Stimulated activated naive CD4-positive, alpha-beta T cell (primary cell): ENCODE results near the gene STXBP5L.
"Not testable (repeated sequence)": the region's sequence is repeated elsewhere in the genome, so short reads cannot be mapped to it uniquely, and the experiment has no call there.

Source experiments
- DNase-seq, 6 experiments: peaks; one replicate each; lab custom pipeline; 2025; lab: John Stamatoyannopoulos, UW

The STXBP5L gene

DNA sequence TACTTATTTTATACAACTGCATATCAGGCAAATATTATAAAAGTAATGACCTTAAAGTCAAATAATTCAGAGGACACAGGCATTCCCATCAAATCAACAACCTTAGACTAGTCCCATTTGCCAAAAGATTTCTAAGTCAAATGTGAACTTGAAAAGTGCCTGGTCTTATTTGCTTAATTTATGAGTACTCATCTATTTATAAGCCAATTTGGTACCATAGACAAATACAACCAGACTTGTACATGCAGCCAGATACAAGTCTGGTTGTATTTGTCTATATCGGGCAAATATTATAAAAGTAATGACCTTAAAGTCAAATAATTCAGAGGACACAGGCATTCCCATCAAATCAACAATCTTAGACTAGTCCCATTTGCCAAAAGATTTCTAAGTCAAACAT, 322.2 kb downstream of the STXBP5L start:
- DNase-seq, result not testable (repeated sequence)

DNA sequence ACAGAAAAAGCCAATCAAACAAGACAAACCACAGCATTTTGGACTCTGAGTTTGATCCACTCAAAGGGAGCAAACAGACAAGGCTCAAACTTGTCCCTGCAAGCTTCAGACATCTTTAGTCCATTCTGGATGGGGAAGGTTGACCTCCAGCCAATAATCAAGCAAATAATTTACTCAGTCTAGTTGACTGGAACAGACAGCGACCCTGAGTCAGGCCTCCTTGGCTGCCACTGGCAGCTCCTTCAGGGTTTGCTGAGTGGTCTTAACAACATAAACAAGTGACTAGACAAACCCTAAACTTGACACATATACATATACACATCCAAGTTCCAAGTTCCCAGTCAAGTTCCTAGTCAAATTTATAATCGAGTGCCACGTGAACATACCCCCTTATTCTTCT, 323.9 kb downstream of the STXBP5L start:
- DNase-seq, result no peak

DNA sequence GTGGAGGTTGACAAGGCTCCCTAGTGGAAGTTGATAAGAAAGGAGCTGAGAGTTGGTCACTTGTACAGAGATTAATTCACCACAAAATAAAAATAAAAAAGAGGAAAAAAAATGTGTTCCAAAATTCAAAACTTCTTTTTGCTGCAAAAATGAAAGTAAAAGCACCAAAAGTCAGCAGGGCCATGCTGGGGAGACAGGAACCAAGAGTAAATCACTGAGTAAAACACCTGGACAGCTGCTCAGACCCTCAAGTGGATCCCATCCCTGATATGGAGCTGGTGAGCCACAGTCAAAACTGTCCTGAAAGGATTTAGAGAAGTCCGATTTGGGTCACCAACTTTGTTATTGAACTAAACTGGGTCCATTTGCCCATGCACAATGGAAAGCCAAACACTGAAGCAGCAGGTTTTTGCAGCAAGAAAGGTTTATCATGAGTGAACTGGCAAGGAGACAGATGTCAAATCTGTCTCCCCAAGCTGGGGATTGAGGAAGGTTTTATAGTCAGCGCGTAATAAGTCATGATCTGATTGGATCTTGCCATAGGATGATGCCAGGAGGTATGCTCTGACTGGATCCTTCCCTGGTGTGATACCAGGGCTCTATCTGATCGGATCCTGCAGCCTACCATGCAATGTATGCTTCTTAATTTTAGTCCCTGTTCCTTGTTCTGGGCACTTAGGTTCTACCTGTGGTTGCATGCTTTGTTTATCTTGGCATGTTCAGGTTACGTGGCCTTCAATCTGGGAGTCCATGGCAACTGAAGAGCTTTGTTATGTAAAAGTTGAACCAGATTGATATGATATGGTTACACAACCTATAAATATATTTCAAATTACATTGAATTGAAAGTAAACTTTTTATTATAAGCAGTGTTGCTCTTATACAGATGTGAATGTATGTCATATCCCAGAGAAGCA, 324.6 kb downstream of the STXBP5L start:
- DNase-seq, result no peak

DNA sequence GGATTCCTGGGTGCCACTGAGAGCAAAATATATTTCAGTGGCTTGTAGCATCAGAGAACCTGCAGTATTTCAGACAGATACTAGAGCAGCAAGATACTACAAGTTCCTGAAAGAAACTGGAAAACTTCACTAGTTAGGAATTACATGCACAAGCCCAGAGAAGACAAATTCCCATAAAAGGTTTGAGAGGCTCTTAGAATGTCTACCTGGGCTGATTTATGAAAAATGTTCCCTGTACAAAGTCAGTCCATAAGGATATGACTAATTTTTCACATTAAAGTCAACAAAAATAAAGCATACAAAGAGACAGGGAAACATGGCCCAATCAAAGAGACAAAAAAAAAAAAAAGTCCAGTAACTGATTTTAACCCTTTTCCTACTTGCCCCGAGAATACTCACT, 335.2 kb downstream of the STXBP5L start:
- no peak for DNase-seq

DNA sequence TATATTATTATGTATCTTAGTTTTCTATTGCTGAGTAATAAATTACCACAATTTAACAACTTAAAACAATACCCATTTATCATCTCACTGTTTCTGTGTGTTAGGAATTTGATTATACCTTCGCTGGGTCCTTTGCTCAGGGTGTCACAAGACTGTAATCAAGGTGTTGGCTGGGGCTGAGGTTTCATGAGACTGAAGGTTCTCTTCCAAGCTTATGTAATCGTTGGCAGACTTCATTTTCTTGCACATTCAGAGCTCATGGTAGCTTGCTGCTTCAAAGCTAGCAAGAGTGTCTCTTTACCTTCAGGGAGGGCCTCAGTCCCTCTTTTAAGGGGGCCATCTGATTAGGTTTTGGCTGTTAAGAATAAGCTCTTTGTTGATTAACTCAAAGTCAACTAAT, 344.7 kb downstream of the STXBP5L start:
- DNase-seq, result no peak

DNA sequence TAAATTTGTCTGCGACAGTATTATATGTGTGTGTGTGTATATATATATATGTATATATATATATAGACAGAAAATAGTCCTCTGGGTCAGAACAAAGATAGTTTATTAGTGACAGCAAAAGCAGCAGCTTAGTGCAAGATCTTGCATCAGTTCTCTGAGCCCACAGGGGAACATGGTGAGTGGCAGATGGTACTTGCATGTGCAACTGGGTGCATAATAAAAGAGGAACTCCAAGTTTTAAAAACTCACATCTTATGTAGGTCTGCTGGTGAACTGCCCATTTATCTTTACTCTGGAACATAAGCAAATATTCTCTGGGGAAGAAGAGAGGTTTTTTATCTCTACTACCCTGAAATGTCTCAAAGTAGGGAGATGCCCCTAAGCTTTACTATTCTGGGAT, 361.4 kb downstream of the STXBP5L start:
- no peak for DNase-seq

DNA sequence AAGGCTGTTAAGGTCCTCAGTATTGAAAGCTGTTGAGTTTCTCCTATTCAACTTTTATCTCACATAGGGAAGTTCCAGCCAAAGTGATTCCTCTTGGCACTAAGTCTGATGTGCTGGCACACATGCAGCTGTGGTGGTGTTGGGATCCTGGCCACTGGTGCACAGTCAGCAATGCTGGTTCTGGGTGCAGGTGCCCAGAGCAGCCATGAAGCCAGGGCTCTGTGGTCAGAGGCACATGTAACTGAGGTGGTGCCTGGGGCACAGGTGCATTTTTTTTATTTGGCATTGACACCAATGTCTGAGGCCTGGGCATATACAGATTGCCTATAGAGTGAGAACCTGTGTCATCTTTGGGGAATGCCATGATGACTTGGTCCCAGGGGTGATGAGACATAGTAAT, 366.4 kb downstream of the STXBP5L start:
- no peak for DNase-seq

DNA sequence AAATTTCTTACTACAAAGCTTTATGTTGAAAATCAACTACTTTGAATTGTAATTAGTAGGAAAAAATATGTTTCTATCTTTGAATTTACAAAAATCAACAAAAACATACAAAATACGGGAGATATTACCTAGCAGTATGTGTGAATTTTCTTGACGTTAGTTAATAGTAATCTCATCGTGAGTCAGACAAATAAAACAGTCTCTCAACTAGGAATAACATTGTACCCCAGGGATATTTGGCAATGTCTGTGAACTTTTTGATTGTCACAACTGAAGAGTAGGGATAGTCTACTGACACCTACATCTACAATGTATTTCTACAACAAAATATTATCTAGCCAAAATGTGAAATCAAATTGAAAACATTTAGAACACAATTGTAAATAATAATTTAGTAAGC, 387.4 kb downstream of the STXBP5L start:
- DNase-seq, result no peak

DNA sequence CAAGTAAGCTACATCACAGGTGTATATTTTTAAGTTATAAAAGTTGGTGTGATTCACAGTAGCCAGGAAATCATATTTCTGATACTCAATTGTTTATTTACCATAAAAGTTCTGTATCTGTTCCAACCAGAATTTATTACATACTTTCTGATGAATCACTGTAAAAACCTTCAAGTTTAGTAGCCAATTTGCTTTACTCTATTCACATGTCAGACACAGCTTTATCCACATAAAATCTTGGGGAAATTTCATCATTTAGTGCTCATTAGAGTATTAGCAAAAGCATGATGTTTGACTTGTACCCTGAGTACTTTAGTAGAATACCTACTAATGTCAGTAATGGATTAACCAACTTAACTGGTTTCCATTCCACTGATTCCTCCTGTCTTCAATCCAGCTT, 388.0 kb downstream of the STXBP5L start:
- DNase-seq, result no peak

DNA sequence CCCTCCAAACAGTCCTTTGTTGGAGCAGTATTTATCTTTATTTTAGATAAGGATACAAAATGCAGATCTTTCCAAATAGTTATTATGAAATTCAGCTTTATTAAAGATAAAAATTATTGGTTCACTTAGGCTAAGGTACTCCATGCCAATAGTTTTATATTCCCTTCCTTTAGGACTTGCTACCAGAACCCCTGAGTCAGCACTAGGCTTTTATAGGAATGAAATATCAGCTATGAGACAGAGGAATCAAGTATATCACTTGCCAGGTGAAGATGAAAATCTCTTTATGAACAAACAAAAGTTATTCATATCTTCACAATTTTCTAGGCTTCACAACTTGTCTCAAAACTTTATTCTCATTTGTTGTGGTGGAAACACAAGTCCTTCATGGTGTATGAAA, 416.3 kb downstream of the STXBP5L start:
- DNase-seq, result no peak

DNA sequence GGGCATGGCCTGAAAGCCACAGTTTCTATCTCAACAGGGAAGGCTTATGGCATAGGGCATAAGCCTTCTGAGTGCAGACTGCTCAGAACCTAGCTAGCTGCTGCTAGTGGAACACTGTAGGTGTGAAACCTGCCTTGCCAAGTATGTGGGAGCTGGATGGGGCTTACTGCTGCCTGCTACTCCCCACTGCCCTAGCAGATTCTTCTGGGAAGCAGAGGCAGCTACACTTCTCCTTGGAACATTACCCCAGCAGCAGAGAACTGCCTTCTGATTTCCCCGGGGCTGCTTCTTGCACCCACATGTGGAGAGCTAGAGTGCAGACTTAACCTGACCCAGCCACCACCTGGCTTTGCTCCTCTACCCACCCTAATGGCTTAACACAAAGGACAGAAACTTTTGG, 422.1 kb downstream of the STXBP5L start:
- no peak for DNase-seq

DNA sequence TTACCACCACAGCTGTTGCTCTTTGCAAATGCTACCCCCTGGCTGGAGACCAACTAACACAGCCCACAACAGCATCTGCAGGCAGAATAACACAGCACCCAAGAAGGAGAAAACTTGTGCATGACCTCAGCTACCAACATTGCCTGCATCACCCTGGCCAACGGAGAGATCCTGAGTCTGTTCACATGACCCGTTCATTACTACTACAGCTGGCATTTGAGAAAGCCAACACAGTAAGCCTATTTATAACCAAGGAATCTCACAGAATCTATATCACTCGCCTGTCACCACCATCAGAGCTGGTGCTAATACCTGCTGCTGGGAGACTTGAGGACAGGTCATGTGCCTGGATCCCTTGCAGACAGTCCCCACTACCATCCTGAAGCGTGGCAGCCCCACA, 422.6 kb downstream of the STXBP5L start:
- DNase-seq, result no peak

DNA sequence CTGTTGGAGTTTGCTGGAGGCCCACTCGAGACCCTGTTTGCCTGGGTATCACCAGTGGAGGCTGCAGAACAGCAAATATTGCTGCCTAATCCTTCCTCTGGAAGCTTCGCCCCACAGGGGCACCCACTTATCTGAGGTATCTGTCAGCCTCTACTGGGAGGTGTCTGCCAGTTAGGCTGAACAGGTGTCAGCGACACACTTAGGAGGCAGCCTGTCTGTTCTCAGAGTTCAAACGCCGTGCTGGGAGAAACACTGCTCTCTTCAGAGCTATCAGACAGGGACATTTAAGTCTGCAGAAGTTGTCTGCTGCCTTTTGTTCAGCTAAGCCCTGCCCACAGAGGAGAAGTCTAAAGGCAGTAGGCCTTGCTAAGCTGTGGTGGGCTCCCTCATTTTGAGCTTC, 448.0 kb downstream of the STXBP5L start:
- DNase-seq, result not testable (repeated sequence)

DNA sequence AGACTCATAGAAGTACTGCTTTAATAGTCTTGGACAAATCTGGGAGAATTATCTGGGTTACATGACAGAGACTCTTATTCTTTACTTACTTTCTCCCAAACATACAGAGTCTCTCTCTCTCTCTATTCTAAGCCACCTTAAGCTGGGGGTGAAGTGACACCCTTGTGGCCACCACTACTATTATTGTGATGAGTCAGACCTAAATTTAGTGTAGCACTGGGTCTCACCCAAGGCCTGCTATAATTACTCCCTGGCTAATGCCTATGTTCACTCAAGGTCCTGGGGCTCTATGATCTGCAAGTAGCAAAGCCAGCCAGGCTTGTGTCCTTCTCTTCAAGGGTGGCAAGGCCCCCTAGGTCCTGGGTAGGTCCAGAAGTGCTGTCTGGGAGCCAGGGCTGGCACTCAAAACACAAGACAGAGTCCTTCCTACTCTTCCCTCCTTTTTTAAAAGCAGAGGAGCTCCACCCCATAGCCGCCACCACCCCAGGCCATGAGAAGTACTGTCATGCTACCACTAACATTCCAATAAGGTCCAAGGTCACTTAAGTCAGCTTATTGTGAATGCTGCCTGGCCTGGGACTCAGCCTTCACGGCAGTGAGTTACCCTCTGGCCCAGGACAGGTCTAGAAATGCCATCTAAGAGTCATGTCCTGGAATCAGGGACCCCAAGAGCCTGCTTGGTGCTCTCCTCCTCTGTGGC, 454.2 kb downstream of the STXBP5L start:
- no peak for DNase-seq

DNA sequence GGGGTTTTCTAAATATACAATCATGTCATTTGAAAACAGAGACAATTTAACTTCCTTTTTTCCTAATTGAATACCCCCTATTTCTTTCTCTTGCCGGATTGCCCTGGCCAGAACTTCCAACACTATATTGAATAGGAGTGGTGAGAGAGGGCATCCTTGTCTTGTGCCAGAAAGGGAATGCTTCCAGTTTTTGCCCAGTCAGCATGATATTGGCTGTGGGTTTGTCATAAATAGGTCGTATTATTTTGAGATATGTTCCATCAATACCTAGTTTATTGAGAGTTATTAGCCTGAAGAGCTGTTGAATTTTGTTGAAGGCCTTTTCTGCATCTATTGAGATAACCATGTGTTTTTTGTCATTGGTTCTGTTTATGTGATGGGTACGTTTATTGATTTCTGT, 480.3 kb downstream of the STXBP5L start:
- not testable (repeated sequence) for DNase-seq

DNA sequence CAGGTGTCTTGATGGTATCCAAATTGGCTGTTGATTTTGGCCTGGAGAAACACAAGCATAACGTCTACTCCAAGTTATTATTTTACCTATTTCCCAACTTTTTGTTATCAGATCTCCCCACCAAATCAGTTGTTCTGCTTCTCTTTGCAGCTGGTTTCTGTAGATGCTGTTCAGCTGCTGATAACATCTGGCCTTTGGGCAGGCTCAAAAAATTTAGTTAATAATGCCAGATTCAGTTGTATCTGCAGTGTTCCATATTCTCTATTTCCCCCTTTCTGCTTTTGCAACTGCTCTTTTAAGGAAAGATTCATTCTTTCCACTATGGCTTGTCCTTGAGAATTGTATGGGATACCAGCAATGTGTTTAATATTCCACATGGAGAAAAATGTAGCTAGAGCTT, 488.0 kb downstream of the STXBP5L start:
- not testable (repeated sequence) for DNase-seq

DNA sequence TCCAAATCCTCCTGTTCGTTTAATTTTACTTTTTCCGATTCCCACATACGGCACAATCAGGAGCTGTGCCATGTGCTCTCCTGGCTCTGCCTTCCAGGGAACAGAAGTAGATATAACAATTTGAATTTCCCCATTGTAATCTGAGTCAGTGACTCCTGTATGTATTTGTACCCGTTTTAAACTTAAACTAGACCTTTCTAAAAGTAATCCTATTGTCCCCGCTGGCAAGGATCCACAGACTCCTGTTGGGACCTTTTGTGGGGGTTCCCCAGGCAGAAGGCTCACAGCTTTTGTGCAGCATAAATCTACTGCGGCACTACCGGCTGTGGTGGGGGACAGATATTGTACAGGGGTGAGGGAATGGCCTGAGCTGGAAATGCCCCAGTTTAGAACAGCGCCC, 490.0 kb downstream of the STXBP5L start:
- not testable (repeated sequence) for DNase-seq

DNA sequence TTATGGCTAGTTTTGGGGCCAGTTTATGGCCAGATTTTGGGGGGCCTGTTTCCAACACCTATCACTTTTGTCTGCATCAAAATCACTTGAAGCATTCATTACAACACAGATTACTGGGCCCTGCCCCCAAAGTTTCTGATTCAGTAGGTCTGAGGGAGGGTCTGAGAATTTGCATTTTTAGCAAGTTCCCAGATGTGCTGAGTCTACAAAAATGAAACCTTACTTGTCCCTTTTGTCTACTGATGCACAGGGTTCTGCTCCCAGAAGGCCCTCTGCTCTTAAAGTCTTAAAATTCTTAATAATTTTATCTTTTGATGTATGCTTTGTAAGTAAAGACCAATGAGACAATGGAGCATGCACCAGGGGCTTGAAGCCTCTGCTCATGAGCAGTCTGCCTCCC, 491.8 kb downstream of the STXBP5L start:
- DNase-seq, result no peak

DNA sequence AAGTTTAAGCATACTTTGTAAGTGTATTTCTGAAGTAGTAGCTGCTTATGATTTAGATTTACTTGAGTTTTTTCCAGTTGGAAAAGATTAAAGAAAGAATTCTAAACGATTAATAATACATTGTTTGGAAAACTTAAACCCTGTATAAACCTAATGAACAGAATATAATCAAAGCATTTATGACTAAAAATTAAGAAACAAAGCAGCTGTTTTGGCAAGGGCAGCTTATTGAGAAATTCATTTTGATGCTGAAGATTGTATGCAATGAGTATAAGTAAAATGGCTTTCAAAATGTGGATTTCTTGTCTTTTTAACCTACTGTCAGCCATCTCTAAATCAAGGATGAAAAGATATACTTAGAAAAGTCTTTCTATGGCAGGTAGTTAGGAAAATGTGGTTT, 497.6 kb downstream of the STXBP5L start:
- DNase-seq, result no peak

DNA sequence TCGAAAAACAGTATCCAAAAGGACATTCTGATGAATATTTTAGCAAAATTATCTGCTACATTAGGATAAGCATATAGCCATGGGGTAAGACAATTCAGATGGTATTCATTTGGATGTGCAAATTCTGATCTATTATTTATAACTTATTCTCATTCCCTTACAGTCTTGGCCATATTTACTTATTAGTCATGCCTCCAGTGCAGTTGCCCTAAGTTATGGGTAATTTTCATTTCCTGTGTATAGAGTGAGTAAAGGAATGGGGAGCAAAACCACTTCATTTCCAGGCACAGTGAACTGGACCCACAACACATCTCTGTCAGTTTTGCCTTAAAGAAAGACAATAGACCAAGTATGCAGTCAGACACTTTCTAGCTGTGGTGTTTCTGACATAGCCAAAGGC, 503.5 kb downstream of the STXBP5L start:
- DNase-seq, result no peak

DNA sequence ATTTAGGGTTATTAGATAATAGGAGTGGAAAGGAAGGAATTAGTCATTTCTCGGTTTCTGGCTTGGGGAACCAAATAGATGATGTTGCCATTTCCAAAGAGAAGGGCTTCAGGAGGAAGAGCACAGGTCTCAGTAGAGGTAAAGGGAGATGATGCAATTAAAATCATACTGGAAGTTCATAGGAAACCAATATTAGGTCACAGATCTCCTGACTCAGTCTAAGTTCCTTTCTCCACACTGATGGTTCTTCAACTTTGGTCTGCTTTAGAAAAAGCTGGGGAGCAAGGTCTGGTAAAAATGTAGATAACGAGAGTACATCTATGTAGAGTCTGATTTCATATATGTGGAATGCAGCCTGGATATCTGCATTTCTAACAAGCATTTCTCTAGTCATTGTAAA, 506.9 kb downstream of the STXBP5L start:
- no peak for DNase-seq

DNA sequence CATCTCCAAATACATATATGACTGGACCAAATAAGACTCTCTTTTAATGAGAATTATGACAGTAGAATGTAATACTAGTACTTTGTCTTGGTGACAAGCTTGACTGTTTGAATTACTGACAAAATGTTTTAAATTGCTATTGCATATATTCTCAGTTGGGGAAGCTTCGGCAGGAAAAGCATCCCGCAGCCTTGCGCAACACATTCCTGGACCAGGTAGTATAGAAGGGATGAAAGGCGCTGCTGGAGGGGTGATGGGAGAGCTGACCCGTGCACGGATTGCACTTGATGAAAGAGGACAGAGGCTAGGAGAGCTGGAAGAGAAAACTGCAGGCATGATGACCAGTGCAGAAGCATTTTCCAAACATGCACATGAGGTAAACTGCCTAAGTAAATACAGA, 510.2 kb downstream of the STXBP5L start:
- no peak for DNase-seq

DNA sequence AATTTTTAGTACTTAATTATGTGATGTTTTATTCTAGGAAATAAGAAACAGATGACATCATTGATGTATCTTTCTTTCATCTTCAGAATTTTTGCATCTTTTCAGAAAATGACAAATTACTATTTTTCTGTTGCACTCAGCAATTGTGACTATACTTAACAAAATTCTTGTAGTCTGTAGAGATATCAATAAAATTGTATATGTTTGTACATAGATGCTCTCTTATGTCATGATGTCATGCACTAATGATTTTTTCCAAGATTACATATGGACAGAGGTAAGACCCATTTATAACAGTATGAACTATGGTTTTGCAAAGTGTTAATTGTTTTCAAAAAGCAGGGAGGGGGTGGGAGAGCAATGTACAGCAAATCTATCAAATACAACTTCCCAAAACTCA, 516.5 kb downstream of the STXBP5L start:
- DNase-seq, result no peak
